Trophoblast cell (in vitro differentiated cells and primary cell): ENCODE measurements around the gene TESK2.
A peak's percentile ranks its signal among the peaks of the same experiment; 100 is the strongest.

Source experiments
- DNase-seq, 2 donors: peaks; one replicate each; pipeline ENCODE4 v3.0.0-alpha.2; 2016
- H2AFZ ChIP-seq: 2 replicates; pipeline ENCODE4 v1.6.1; 2013; ENCODE audit warnings: low read length, moderate library complexity, mild to moderate bottlenecking; ENCODE audit not compliant: insufficient read depth, poor library complexity
- H2AK5ac ChIP-seq: 2 replicates; pipeline ENCODE4 v1.6.1; 2013; ENCODE audit warnings: mild to moderate bottlenecking, low read length
- H2BK120ac ChIP-seq: 2 replicates; pipeline ENCODE4 v1.6.1; 2013; ENCODE audit warnings: low read length, mild to moderate bottlenecking, moderate library complexity; ENCODE audit not compliant: insufficient read depth, poor library complexity
- H2BK12ac ChIP-seq: 2 replicates; pipeline ENCODE4 v1.6.1; 2013; ENCODE audit warnings: mild to moderate bottlenecking, low read length, moderate library complexity
- H2BK5ac ChIP-seq: 2 replicates; pipeline ENCODE4 v1.6.1; 2013; ENCODE audit warnings: low read length, low read depth, moderate library complexity, mild to moderate bottlenecking; ENCODE audit not compliant: poor library complexity
- H3K14ac ChIP-seq: 2 replicates; pipeline ENCODE4 v1.6.1; 2013; ENCODE audit warnings: mild to moderate bottlenecking, low read length
- H3K18ac ChIP-seq: 2 replicates; pipeline ENCODE4 v1.6.1; 2013; ENCODE audit warnings: mild to moderate bottlenecking, low read length
- H3K23ac ChIP-seq: 2 replicates; pipeline ENCODE4 v1.6.1; 2013; ENCODE audit warnings: low read length
- H3K27ac ChIP-seq: 2 replicates; pipeline ENCODE4 v1.5.1; 2013; ENCODE audit warnings: low read depth, mild to moderate bottlenecking, inconsistent platforms, low read length, moderate library complexity
- H3K27me3 ChIP-seq: 2 replicates; pipeline ENCODE4 v1.6.1; 2013; ENCODE audit warnings: inconsistent platforms, mild to moderate bottlenecking, low read length, moderate library complexity; ENCODE audit not compliant: insufficient read depth
- H3K36me3 ChIP-seq, 2 experiments: 1 replicate in 1 of 2; 2 replicates in 1 of 2; pipeline ENCODE4 v1.6.1; 2013; ENCODE audit warnings: low read length in 2 of 2, mild to moderate bottlenecking in 2 of 2, moderate library complexity in 1 of 2; ENCODE audit not compliant: insufficient read depth in 2 of 2, control insufficient read depth in 1 of 2
- H3K4ac ChIP-seq: 2 replicates; pipeline ENCODE4 v1.6.1; 2013; ENCODE audit warnings: low read depth, mild to moderate bottlenecking, low read length, moderate library complexity
- H3K4me1 ChIP-seq, 2 experiments: 1 replicate in 1 of 2; 2 replicates in 1 of 2; pipeline ENCODE4 v1.6.1; 2013; ENCODE audit warnings: low read length in 2 of 2, mild to moderate bottlenecking in 2 of 2, moderate library complexity in 1 of 2; ENCODE audit not compliant: insufficient read depth in 2 of 2, control insufficient read depth in 1 of 2
- H3K4me2 ChIP-seq: 2 replicates; pipeline ENCODE4 v1.6.1; 2013; ENCODE audit warnings: inconsistent platforms, mild to moderate bottlenecking, low read length, moderate library complexity
- H3K4me3 ChIP-seq: 2 replicates; pipeline ENCODE4 v1.5.1; 2013; ENCODE audit warnings: mild to moderate bottlenecking, low read depth, low read length, inconsistent platforms
- H3K79me1 ChIP-seq: one replicate; pipeline ENCODE4 v1.6.1; 2013; ENCODE audit warnings: low read length
- H3K79me2 ChIP-seq: 2 replicates; pipeline ENCODE4 v1.6.1; 2013; ENCODE audit warnings: low read length, mild to moderate bottlenecking; ENCODE audit not compliant: control insufficient read depth, insufficient read depth, poor library complexity
- H3K9ac ChIP-seq: 2 replicates; pipeline ENCODE4 v1.6.1; 2013; ENCODE audit warnings: mild to moderate bottlenecking, low read length
- H3K9me3 ChIP-seq: 2 replicates; pipeline ENCODE4 v1.6.1; 2013; ENCODE audit warnings: low read depth, mild to moderate bottlenecking, control low read depth, inconsistent platforms, low read length; ENCODE audit not compliant: insufficient read depth
- H4K12ac ChIP-seq: 2 replicates; pipeline ENCODE4 v1.6.1; 2013; ENCODE audit warnings: low read depth, mild to moderate bottlenecking, low read length, moderate library complexity
- H4K8ac ChIP-seq: 2 replicates; pipeline ENCODE4 v1.6.1; 2013; ENCODE audit warnings: low read depth, mild to moderate bottlenecking, low read length, moderate library complexity
- H4K91ac ChIP-seq: one replicate; pipeline ENCODE4 v1.6.1; 2013; ENCODE audit warnings: low read depth, mild to moderate bottlenecking, low read length, moderate library complexity
- WGBS: extraction: QIAGEN DNeasy Blood & Tissue Kit; methylation state at CpG from one replicate; pipeline ENCODE4 v1.1.7; 2013; ENCODE audit warnings: missing lambda C conversion rate; ENCODE audit not compliant: insufficient read length, insufficient coverage; ENCODE audit errors: extremely low coverage; 5-methylcytosine and 5-hydroxymethylcytosine counted together

Gene TESK2

GRCh38 chr1:45346473-45346872 is 144.5 kb downstream of the TESK2 start:
- H4K12ac ChIP-seq, result no peak overlapping the region
- no peak overlapping the region for H3K4me3 ChIP-seq
- no peak overlapping the region for H2AK5ac ChIP-seq
- no peak overlapping the region for H2BK12ac ChIP-seq
- H4K8ac ChIP-seq, result no peak overlapping the region
- H3K9me3 ChIP-seq, result no peaks in the 10 kb centered on the region
- WGBS, result no CpG with 5 or more reads among the region's 2 CpGs
- H3K27ac ChIP-seq, result no peak overlapping the region
- no peak overlapping the region for H2AFZ ChIP-seq
- H3K23ac ChIP-seq, result no peak overlapping the region
- H2BK120ac ChIP-seq, result no peak overlapping the region
- H3K4me2 ChIP-seq, result no peak overlapping the region
- peaks cover 22 to 29% of the 10 kb centered on the region in 2 experiments for H3K36me3 ChIP-seq
- no peak overlapping the region for H4K91ac ChIP-seq
- H3K4ac ChIP-seq, result no peak overlapping the region
- no peak overlapping the region for H3K18ac ChIP-seq
- no peak overlapping the region for H2BK5ac ChIP-seq
- no peak overlapping the region for H3K14ac ChIP-seq
- no peaks in the 10 kb centered on the region for H3K79me1 ChIP-seq
- peaks cover 15 to 21% of the 10 kb centered on the region in 2 experiments for H3K4me1 ChIP-seq
- DNase-seq, result no peak
- H3K27me3 ChIP-seq, result no peaks in the 10 kb centered on the region
- no peaks in the 10 kb centered on the region for H3K79me2 ChIP-seq
- H3K9ac ChIP-seq, result no peak overlapping the region

GRCh38 chr1:45345014-45345413 is 145.9 kb downstream of the TESK2 start:
- no peak overlapping the region for H2AK5ac ChIP-seq
- WGBS, result no CpG with 5 or more reads among the region's 13 CpGs
- DNase-seq, result no peak
- peaks cover 21 to 31% of the 10 kb centered on the region in 2 experiments for H3K4me1 ChIP-seq
- H4K12ac ChIP-seq, result no peak overlapping the region
- no peak overlapping the region for H2BK5ac ChIP-seq
- H3K4me3 ChIP-seq, result no peak overlapping the region
- no peaks in the 10 kb centered on the region for H3K9me3 ChIP-seq
- H3K14ac ChIP-seq, result no peak overlapping the region
- no peak overlapping the region for H3K23ac ChIP-seq
- peaks cover 22 to 29% of the 10 kb centered on the region in 2 experiments for H3K36me3 ChIP-seq
- no peak overlapping the region for H3K18ac ChIP-seq
- no peak overlapping the region for H3K4me2 ChIP-seq
- H2BK120ac ChIP-seq, result no peak overlapping the region
- H3K27me3 ChIP-seq, result no peaks in the 10 kb centered on the region
- H3K27ac ChIP-seq, result no peak overlapping the region
- no peak overlapping the region for H3K4ac ChIP-seq
- peaks cover 3% of the 10 kb centered on the region for H3K79me1 ChIP-seq
- no peak overlapping the region for H2AFZ ChIP-seq
- H3K9ac ChIP-seq, result no peak overlapping the region
- H3K79me2 ChIP-seq, result peaks cover 2% of the 10 kb centered on the region
- no peak overlapping the region for H2BK12ac ChIP-seq
- H4K91ac ChIP-seq, result no peak overlapping the region
- H4K8ac ChIP-seq, result no peak overlapping the region

GRCh38 chr1:45344499-45344898 is 146.5 kb downstream of the TESK2 start:
- peaks cover 21 to 29% of the 10 kb centered on the region in 2 experiments for H3K4me1 ChIP-seq
- H2AK5ac ChIP-seq, result no peak overlapping the region
- H3K79me1 ChIP-seq, result peaks cover 7% of the 10 kb centered on the region
- no peak overlapping the region for H3K14ac ChIP-seq
- no peak overlapping the region for H3K27ac ChIP-seq
- H2BK120ac ChIP-seq, result no peak overlapping the region
- no peak overlapping the region for H2BK12ac ChIP-seq
- no peak overlapping the region for H4K12ac ChIP-seq
- DNase-seq, result no peak
- H3K4me2 ChIP-seq, result no peak overlapping the region
- no peak overlapping the region for H3K4me3 ChIP-seq
- peaks cover 5% of the 10 kb centered on the region for H3K79me2 ChIP-seq
- no peaks in the 10 kb centered on the region for H3K9me3 ChIP-seq
- no peak overlapping the region for H3K9ac ChIP-seq
- no peak overlapping the region for H3K18ac ChIP-seq
- no peak overlapping the region for H4K8ac ChIP-seq
- H3K27me3 ChIP-seq, result no peaks in the 10 kb centered on the region
- no peak overlapping the region for H4K91ac ChIP-seq
- WGBS, result no CpG with 5 or more reads among the region's 2 CpGs
- H2AFZ ChIP-seq, result no peak overlapping the region
- no peak overlapping the region for H3K4ac ChIP-seq
- peaks cover 22 to 29% of the 10 kb centered on the region in 2 experiments for H3K36me3 ChIP-seq
- H2BK5ac ChIP-seq, result no peak overlapping the region
- H3K23ac ChIP-seq, result no peak overlapping the region

GRCh38 chr1:45340816-45341466 is 150.0 kb downstream of the TESK2 start:
- no peak overlapping the region for H2BK12ac ChIP-seq
- no peak overlapping the region for H3K27ac ChIP-seq
- peaks cover 6% of the 10 kb centered on the region for H3K79me2 ChIP-seq
- no peak for DNase-seq
- H2BK120ac ChIP-seq, result no peak overlapping the region
- H3K4me2 ChIP-seq, result peak overlapping the region; percentile 64
- H3K23ac ChIP-seq, result no peak overlapping the region
- peaks cover 6 to 12% of the 10 kb centered on the region in 2 experiments for H3K4me1 ChIP-seq
- H3K9me3 ChIP-seq, result no peaks in the 10 kb centered on the region
- H4K8ac ChIP-seq, result no peak overlapping the region
- no peak overlapping the region for H4K12ac ChIP-seq
- no peak overlapping the region for H4K91ac ChIP-seq
- H2BK5ac ChIP-seq, result no peak overlapping the region
- peak overlapping the region; percentile 14 for H3K4me3 ChIP-seq
- H3K14ac ChIP-seq, result no peak overlapping the region
- H3K9ac ChIP-seq, result no peak overlapping the region
- H3K79me1 ChIP-seq, result peaks cover 10% of the 10 kb centered on the region
- H2AK5ac ChIP-seq, result no peak overlapping the region
- H3K18ac ChIP-seq, result no peak overlapping the region
- peak overlapping the region; percentile 2 for H3K4ac ChIP-seq
- H2AFZ ChIP-seq, result no peak overlapping the region
- peaks cover 22 to 29% of the 10 kb centered on the region in 2 experiments for H3K36me3 ChIP-seq
- no peaks in the 10 kb centered on the region for H3K27me3 ChIP-seq
- no CpG with 5 or more reads among the region's 6 CpGs for WGBS
